LoVo (cell line): ENCODE measurements around the gene TMEM187.

Experiments used
- DNase-seq: peaks from one replicate; pipeline ENCODE4 v3.0.0-alpha.2; 2016; ENCODE audit warnings: low spot score

The TMEM187 gene

DNA sequence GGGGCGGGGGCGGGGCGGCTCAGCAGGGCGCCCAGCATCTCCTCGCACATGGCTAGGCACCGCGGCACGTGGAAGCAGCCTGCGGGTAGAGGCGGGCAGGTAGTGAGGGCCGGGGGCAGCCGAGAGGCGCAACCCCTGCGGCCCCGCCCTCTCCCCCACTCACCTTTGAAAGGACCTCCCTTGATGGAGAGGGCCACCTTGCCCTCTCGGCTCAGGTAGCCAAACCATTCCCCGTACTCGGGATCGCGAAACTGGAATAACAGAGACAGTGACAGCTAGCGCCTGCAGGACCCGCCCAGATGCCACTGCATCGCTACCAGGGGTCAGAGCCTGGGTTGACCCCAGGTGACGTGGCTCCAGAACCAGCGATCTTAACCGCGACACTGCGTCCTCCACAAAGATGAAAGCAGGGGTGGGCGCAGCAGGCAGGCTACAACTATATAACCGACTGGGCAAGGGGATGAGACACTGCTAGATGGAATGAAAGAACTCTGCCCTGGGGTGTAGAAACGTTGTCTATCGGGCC is 37.2 kb upstream of the TMEM187 start:
- no peak for DNase-seq

DNA sequence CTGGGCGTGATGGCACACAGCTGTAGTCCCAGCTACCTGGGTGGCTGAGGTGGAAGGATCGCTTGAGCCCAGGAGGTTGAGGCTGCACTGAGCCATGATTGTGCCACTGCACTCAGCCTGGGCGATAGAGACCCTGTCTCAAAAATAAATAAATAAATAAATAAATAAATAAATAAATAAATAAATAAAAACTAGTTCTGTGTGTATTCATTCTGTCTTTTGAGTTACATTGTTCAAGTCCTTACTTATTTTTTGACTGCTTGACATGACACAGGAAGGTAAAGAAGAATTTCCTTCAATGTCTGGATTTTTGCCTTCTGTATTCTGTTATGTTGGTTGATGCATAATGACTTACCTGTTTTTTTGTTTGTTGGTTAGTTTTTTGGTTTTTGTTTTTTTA is 35.5 kb upstream of the TMEM187 start:
- no peak for DNase-seq

DNA sequence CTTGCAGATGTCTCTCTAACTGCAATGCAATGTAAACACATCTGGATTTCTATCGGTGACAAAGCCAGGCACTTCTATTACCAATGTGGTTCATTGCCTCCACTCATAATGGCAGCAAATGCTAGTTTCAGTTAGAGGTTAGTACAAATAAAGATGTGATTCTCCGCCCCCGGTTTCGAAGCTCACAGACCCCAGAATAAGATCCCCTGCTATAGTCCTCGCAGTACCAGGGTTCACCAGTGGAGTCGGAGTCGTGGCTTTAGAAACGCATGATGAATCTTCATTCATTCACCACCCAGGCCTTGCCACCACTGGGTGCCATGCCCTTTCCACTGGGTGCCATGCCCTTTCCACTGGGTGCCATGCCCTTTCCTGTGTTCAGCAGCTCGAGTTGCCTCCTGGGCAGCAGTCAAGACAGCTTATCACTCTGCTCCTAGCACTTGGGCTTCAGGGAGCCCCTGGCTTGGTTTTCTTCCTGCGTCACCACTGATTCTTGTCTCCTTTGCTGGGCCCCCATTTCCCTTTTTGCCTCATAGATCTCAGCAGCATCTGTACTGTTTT is 34.2 kb upstream of the TMEM187 start:
- no peak for DNase-seq

DNA sequence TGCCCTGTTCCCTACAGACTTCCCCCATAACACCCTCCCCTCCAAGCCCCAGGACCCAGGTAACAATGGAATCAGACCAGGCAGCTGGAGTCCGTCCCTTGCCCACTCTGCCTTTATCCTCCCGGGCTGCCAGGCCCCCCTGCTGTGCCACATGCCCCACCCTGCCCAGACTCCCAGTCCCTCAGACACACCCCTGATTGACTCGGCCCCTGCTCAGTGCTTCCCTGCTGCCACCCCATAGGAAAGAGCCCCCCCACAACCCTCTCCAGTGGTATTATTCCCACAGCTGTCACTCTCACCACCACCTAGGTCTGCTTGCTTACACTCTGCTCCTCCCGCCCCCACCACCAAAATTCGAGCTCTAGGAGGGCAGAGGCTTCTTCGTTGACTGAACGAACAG is 33.0 kb upstream of the TMEM187 start:
- DNase-seq: no peak

DNA sequence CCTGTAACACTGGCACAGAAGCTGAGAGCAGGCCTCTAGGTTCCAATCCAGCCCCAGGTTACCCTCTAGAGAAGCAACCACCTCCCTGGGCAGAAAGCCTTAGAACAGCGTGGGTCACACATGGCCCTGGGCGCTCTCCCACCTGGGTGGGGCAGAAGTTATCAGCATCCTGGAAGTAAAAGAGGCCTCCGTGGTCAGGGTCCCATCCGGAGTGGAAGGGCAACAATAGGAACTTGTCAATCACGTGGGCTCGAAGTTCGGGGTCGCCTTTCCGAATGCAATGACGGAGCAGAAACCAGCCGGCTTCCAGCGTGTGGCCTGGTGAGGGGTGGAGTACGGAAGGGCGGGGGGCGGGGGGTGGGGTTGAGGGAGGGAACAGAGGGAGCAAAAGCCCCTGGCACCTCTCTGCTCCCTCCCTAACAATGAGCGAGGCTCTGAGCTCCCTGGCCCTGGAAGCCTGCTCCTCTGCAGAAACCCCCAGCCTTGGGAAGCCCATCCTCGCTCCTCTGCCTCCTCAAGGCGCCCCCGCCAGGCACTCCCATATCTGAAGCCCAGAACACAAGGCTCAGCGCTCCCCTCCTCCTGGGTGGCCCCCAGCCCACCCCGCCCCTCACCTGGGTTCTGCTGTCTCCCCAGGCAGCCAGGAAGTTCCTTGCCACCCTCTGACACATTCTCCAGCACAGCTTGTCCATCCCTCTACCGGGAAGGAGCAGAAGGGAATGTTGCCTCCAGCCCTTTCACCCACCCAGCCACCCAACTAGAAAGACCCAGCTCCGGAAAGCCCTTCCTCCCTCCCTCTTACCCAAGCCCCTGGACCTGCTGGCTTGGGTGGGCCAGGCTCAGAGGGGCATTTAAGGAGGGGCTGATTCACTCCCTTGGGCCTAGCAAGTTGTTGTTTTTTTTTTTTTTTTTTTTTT is 31.0 kb upstream of the TMEM187 start:
- DNase-seq: no peak

DNA sequence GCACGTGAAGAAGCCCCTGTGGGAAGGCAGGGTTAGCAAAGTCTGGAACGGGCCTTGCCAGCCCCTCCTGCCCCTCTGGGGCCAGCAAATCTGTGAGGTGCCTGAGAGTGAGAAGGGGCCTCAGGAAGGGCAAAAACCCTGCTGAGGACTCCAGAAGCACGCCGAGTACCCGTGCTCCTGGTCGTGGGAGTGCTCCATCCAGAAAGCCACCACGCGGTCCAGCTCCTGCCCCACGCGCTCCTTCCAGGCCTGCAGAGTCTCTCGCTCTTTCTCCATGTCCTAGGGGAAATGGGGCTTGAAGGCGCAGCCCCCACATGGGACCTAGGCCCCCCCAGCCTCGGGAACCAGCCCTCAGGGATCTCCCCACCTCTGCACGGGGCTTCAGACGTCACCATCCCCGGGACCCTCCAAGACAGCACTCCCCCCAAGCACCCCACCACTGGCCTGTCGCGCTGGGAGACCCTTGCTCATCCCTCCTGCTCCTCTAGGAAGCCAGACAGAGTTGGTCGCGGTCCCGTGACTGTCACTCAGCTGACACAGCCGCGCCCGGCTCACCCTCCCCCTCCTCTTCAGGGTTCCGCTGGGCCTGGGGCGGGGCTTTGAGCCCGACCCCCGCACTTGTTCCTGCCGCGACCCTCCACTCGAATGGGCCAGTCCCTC is 28.3 kb upstream of the TMEM187 start, which contains the start of gene RENBP:
Gene RENBP, minus strand, starts transcription at position 504 of the 660 bp plus-strand sequence. Its CDS starts 33 bp downstream, at position 471.
- DNase-seq: no peak

DNA sequence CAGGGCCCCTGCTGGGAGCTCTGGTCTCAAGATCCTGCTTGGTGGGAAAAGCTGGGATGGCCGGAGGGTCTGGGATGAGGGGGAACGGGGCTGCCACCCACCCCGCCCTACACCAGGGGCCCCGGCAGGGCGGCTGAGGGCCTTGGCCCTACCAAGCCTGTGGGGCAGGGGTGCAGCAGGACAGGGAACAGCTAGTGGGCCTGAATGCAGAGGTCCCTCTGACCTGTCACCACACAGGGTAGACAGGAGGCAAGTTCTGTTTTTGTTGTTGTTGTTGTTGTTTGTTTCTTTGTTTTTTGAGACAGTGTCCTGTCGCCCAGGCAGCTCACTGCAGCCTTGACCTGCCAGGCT is 27.8 kb upstream of the TMEM187 start:
- no peak for DNase-seq

DNA sequence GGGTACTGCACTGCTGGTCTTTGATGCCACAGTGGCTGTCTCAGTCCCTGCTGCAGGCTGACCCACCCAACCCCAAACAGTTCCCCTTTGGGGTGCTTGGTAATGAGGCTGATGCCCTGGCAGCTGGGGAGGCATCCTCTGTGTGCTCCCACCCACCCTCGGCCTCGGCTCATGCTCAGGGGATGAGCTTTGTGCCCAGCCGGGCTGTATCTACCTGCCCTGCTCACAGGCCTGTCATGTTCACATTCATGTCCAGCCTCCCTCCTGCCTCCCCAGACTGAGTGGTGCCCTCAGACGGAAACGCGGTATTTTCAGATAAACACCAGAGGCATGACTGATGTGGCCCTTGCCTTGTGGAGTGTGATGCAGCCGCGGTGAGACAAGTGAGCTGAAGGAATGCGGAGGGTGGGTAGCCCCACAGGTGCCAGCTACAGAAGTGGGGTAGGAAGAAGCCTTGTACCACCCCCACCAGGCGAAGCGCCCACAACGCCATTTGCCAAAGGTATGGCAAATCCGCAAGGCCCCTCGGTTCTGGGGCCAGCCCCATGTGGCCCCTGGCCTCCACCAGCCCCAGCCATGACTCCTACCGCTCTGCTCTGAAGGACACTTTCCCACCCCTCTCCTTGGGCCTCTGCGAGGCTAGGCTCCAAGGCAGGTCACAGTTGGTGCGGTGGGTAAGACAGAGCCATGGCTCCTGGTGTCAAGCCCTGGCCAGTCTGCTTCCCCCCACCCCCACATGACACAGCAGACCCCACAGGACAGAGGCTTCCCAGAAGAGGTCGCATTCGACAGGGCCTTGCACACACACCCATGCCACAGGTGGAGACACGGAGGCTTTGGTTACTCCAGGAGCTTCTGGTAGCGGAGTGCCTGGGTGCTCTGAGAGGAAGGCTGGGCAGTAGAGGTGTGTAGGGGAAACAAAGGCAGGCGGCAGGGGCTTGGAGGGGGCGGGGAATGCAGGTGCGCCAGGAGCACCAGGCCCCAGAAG is 26.3 kb upstream of the TMEM187 start:
- no peak for DNase-seq

DNA sequence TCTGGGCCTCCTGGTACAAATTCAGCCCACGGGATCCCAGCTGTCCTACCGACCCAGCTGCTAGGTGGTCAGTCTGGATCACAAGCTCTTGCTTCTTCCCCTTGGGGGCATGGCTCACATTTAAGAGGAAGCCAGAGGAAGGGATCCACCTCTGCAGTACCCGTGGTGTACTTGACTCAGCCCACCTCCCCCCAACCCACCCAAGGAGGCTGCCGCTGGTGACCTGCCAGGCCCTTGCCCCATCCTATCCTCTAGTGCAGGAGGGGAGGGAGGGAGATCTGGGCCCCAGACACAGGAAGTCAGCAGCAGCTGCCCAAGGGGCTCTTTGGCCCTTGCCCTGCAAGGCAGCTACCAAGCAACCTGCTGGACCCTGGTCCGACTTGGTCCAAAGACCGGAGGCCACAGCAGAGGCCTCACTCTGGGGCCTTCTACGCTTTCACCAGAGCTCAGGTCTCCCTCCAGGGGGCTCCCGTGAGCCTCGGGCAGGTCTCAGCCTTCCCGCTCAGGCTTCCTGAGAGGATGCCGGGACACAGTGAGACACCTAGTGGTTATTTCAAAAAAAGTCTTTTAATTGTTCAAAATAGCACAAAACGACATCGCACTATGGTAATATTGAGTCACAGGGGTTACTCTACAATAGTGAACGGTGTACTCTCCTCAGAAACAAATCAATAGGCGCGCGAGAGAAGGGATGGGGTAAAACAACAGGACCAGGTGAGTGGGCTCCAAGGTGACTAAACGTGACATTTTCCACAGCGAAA is 25.4 kb upstream of the TMEM187 start:
- DNase-seq: peak; percentile 53

DNA sequence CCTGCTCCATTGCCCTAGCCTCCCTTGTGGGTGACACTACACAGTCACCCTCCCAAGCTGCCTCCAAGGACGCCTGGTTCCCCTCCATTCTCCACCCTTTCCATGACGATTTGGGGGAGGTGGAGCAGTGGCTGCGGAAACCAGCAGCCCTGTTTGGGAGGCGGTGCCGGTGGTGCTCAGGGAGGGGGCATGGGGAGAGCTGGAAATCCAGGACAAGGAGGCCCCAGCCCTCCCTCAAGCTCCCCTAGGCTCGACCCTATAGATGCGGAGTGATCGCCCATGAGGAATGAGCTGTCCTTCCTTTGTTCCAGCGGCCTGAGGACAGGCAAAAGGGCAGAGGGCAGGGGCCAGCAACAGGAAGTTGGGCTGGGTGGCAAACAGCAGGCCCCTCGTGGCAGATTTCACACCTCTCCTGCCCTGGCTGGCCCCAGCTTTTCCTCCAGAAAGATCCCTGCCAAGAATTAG is 24.5 kb upstream of the TMEM187 start:
- no peak for DNase-seq

DNA sequence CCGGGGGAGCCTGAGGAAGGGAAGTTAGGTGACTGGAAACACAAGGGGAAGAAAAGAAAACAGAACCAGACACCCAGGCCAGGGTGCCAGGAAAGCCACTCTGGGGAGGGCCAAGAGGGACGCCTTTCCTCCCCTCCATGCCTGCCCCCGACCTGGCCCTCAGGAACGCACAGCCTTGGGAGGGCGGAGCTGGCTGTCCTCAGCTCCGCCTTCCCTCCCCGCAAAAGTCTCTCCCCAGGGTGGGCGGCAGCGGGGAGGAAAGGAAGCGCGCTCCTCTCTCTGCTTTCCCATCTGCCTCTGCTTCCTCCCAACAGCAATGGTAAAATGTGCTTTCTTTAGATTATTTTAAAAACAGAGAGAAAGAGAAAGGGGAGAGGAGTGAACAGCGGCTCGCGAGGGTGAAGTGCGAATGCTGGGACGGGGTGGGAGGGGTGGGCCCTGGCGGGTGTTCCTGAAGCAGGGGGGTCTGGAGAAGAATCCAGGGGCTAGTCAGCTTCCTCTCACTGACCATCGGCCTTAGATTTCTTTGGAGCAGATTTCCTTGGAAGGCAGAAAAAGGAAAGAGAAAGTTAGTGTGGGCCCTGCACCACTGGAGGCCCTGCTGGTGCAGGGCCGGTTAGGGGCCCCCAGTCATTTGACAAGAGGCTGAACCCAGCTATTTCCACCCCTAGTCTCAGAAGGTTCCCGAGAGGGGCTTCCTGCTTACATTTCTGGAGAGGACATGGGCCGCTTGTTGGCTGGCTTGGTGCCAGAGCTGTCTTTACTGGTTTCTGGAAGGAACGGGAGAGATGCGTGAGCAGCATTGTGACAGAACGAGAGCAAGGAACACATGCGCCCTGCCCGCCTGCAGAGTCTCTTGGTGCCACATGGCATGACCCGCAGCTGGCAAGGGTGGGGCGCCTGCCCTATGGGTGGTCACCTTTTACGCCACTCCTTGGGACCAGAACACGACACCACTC is 23.4 kb upstream of the TMEM187 start:
- no peak for DNase-seq

DNA sequence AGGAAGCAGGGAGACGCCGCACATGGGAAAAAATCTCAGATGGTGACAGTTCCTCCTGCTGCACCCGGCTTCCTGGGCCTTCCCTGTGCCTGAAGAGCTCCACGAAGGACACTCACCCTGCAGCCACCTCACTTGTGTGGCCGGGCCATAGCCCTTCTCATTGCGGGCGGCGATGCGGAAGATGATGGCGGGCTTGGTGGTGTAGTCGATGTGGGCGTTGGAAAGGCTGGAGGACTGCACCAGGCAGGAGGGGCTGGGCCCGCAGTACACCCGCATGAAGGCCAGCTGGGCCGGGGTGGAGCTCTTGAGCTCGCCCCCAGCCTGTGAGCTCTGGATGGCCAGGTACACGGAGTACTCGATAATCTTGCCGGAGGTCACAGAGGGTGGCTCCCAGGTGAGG is 22.4 kb upstream of the TMEM187 start:
- DNase-seq: no peak

DNA sequence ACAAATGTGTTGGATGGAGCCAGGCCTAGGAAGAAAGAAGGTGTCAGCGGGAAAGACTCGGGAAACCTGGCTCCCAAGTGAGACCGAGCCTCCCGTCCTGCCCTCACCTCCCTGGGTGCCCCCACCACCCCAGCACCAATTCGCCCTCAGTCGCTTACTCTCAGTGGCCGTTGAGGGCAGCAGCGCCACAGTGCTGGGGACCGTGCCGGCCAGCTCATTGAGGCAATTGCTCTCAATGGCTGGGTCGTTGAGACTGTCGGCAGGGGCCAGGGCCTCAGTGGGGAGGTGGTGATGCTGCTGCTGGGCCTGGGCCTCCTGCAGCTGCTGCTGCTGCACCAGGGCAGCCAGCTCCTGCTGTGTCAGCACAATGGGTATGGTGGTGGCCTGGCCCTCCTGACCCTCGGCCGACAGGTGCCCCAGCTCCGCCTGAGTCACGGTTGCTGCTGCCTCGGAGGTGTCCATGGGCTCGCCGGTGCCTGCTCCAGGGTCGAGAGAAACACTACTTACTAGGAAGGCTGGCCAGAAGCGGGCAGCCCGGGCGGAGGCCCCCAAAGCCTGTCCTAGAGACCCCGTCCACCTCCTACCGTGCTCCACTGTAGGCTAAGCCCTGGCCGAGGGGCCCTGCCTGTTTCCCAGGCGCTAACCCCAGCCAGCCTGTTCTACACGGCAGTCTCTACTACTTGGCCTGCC is 20.7 kb upstream of the TMEM187 start:
- DNase-seq: no peak

DNA sequence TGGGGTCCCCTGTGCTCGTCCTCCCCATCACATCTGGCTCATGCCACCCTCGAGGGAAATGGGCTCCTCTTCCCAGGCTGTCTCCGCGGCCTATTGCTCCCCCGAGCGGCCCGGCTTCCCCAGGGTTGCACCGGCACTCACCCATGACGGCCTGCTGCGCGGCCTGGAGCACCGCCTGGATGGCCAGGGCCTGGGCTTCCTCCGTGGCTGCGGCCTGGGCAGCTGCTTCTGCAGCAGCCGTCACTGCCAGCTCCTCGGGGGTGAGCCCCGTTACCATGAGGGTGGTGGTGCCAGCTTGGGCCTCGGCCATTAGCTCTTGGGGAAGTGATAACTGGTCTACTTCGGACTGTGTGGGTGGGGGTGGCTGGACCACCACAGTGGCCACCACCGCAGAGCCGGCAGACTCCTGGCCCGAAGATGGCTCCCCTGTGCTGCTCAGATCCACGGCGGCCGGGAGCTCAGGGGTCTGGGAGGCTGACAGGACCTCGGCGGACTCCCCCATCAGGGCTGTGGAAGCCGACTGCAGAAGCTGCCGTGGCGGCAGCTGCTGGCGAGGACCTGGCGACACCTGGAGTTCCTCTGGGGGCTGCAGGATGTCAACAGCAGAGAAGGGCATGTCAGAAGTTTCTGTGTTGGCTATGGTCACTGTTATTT is 20.1 kb upstream of the TMEM187 start:
- no peak for DNase-seq

DNA sequence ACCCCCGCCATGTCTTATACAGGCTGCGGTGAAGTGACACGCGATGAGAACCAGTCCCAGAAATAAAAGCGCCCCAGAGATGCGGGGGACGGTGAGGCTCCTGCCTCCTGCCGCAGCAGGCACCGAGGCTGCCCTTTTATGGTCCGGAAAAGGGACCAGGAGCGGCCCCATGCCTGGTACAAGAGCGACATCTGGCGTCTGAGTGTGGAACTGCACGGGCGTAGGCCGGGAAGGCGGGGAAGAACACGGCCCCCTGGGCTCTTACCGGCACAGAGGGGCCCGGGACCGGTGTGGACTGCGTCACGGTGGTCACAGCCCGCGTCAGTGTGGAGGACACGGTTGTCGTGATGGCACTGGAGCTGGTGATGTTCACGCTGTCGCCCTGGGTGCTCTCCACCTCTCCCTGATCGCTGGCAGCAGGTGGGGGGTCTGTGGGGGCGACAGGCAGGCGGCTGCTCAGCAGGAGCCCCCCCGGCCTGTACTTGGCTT is 19.2 kb upstream of the TMEM187 start:
- no peak for DNase-seq

DNA sequence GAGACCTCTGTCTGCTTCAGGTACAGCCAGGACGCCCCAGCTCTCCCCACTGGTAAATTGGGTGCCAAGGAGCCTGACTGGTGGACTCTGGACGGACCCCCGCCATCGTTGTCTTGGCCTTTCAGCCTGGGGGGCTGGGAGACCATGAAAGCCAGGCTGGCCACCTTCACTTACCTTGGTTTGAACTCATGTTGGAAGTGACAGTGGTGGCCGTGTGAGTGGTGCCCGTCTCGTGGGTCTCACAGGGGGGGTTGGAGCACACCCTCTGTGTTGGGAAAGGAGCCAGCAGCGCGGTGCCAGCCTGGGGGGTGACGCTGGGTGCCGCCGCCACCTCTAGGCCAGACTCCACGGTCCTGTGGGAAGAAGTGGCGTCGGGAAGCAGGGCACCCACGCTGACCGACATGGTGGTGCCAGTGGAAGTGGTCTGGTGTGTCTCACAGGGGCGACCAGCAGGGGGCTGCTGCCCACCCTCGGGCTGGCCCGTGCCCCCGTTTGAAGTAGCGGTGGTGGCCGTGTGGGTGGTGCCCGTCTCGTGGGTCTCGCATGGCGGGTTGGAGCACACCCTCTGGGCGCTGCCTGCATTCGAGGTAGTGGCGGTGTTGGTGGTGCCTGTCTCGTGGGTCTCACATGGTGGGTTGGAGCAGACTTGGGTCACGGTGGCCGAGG is 18.5 kb upstream of the TMEM187 start:
- DNase-seq: no peak

DNA sequence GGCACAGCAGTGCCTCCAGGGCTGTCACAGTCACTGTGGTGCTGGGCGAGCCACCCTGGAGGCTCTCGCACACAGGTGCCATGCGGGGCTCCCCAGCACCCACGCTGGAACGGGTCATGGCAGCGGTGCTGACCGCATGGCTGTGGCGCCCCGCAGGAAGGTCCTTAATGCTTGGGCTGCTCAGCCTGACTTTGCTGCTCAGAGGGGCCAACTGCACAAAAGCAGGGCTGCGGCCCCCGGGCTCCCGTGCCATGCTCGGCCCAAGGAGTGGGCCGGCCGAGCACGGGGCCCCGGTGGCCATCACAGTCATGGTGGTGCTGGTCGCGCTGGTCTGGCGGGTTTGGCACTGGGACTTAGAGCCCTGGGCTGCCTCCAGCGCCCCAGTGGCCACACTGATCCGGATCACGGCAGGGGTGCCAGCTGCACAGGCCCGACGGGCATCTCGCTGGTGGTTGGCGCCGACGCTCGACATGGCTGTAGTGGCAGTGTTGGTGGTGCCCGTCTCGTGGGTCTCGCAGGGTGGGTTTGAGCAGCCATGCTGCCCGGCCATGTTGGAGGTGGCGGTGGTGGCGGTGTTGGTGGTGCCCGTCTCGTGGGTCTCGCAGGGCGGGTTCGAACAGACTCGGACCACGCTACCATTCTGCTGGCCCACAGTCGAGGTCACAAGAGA is 17.9 kb upstream of the TMEM187 start:
- no peak for DNase-seq
